K562 (cell line): ENCODE data around the gene SUSD5. TPM values are rescaled to one million over a fixed set of nuclear protein-coding genes. Genes with fewer than 3 reads are reported as not detected.
A peak's percentile ranks its signal among the peaks of the same experiment; 100 is the strongest.

ENCODE experiments used
- ATAC-seq: fragments of 200-7000 bp; cut with Tn5 transposase; 3 replicates; pipeline ENCODE4 v1.9.1; 2020; ENCODE audit warnings: moderate library complexity
- BruUV-seq: library from RNA; stranded (reverse); fragments of 400-500 nt; replicated peaks from 2 replicates; lab custom pipeline; 2021; lab: Mats Ljungman, UMichigan
- CTCF ChIA-PET: fragments of 300-600 bp; formaldehyde crosslinking; extraction: SDS; loops from one replicate; lab custom pipeline; 2021; ENCODE audit warnings: low intra/inter-chr PET ratio; lab: Yijun Ruan, JAX
- POLR2A ChIA-PET: fragments of 300-600, 350-650 bp; sonication (Branson Sonifier 250); formaldehyde crosslinking; extraction: SDS; loops from one replicate; lab custom pipeline; 2021; ENCODE audit warnings: antibody characterized with exemption, inconsistent platforms; lab: Yijun Ruan, JAX
- DNase-seq, 4 experiments: peaks; one replicate each; pipeline versions ENCODE4 v3.0.0 to v3.0.0-alpha.2; 2011 to 2018; ENCODE audit warnings: low spot score in 3 of 4, mixed read lengths in 3 of 4; ENCODE audit errors: extremely low read depth in 1 of 4
- FAIRE-seq: peaks from 2 replicates; lab custom pipeline; 2011; peaks lifted over from hg19 to GRCh38; lab: Jason Lieb, UNC
- H2AFZ ChIP-seq: 2 replicates; pipeline ENCODE4 v1.6.0; 2011; ENCODE audit warnings: low read depth, low read length, control low read depth, inconsistent platforms
- H3K27ac ChIP-seq: fragments of 200-600 bp; 3 replicates; pipeline ENCODE4 v1.8.0; 2011; ENCODE audit warnings: low read depth, mild to moderate bottlenecking, control low read depth, inconsistent platforms, low read length, moderate library complexity, mixed read lengths; ENCODE audit errors: extremely low read depth
- H3K27me3 ChIP-seq, 2 experiments: fragments of 300-600 bp in 1 of 2; 2 replicates in 1 of 2; 3 replicates in 1 of 2; pipeline versions ENCODE4 v1.6.0 to v1.8.0; 2011; ENCODE audit warnings: inconsistent platforms in 2 of 2, low read length in 2 of 2, mild to moderate bottlenecking in 1 of 2, mixed read lengths in 1 of 2, moderate library complexity in 1 of 2; ENCODE audit not compliant: control insufficient read depth in 2 of 2, insufficient read depth in 2 of 2
- H3K36me3 ChIP-seq: fragments of 300-600 bp; 3 replicates; pipeline ENCODE4 v1.8.0; 2011; ENCODE audit warnings: mild to moderate bottlenecking, low read length, inconsistent platforms; ENCODE audit not compliant: control insufficient read depth, insufficient read depth
- H3K4me1 ChIP-seq, 2 experiments: fragments of 200-600 bp in 1 of 2; replicated peaks in 1 of 2; 2 replicates in 1 of 2; 3 replicates in 1 of 2; pipeline versions ENCODE4 v1.5.1 to v1.8.0; 2011; ENCODE audit warnings: inconsistent platforms in 2 of 2, low read length in 2 of 2, mild to moderate bottlenecking in 1 of 2, mixed read lengths in 1 of 2, moderate library complexity in 1 of 2; ENCODE audit not compliant: control insufficient read depth in 2 of 2, insufficient read depth in 2 of 2
- H3K4me2 ChIP-seq: 2 replicates; pipeline ENCODE4 v1.6.1; 2011; ENCODE audit warnings: low read length, control low read depth, inconsistent platforms, mixed read lengths; ENCODE audit not compliant: insufficient read depth
- H3K4me3 ChIP-seq: fragments of 200-600 bp; sonication (generic), shearing (Covaris generic); 2 replicates; pipeline ENCODE4 v1.5.1; 2016; ENCODE audit warnings: control low read depth, inconsistent platforms
- H3K79me2 ChIP-seq: fragments of 200-600 bp; 3 replicates; pipeline ENCODE4 v1.8.0; 2011; ENCODE audit warnings: low read length, inconsistent platforms; ENCODE audit not compliant: control insufficient read depth, insufficient read depth
- H3K9ac ChIP-seq, 2 experiments: 2 replicates each; pipeline versions ENCODE4 v1.6.0 to v1.6.1; 2011; ENCODE audit warnings: low read depth in 2 of 2, low read length in 2 of 2, control low read depth in 1 of 2, inconsistent platforms in 1 of 2, mild to moderate bottlenecking in 1 of 2, mixed read lengths in 1 of 2; ENCODE audit not compliant: insufficient read depth in 1 of 2
- H3K9me1 ChIP-seq: one replicate; pipeline ENCODE4 v1.6.0; 2011; ENCODE audit warnings: inconsistent platforms, mild to moderate bottlenecking, low read length, moderate library complexity; ENCODE audit not compliant: control insufficient read depth, insufficient read depth
- H3K9me3 ChIP-seq: replicated peaks from 2 replicates; pipeline ENCODE4 v1.5.1; 2011; ENCODE audit warnings: low read depth, low read length, inconsistent platforms; ENCODE audit not compliant: control insufficient read depth, insufficient read depth
- H4K20me1 ChIP-seq: replicated peaks from 2 replicates; pipeline ENCODE4 v1.6.1; 2011; ENCODE audit warnings: low read length, inconsistent platforms, mixed read lengths; ENCODE audit not compliant: control insufficient read depth, insufficient read depth
- BCOR ChIP-seq: fragments of 450-650 bp; IDR thresholded peaks from 2 replicates; pipeline ENCODE4 v1.6.1; 2016
- CEBPB ChIP-seq: fragments of 450-650 bp; IDR thresholded peaks from 2 replicates; pipeline ENCODE4 v1.6.1; 2016; ENCODE audit warnings: missing genetic modification characterization, missing compliant biosample characterization
- DNMT1 ChIP-seq: fragments of 450-650 bp; IDR thresholded peaks from 2 replicates; pipeline ENCODE4 v1.6.1; 2016; ENCODE audit warnings: antibody characterized with exemption, mild to moderate bottlenecking
- HDGF ChIP-seq: fragments of 450-650 bp; IDR thresholded peaks from 2 replicates; pipeline ENCODE4 v1.6.1; 2016
- KDM1A ChIP-seq, 2 experiments: fragments of 450-650 bp; IDR thresholded peaks; 2 replicates each; pipeline ENCODE4 v1.6.1; 2016; ENCODE audit warnings: mild to moderate bottlenecking in 2 of 2
- RBM25 ChIP-seq: fragments of 200-400 bp; formaldehyde crosslinking; IDR thresholded peaks from 2 replicates; pipeline ENCODE4 v1.6.1; 2018; ENCODE audit warnings: low read length, low read depth, moderate library complexity; ENCODE audit not compliant: severe bottlenecking
- TBP ChIP-seq: optimal IDR thresholded peaks from 2 replicates; pipeline ENCODE3; 2011; ENCODE audit warnings: low read depth, low read length, improper control_type of control experiment
- ZBTB1 ChIP-seq: sonication (generic); formaldehyde crosslinking; IDR thresholded peaks from 2 replicates; pipeline ENCODE4 v1.8.1; 2023; ENCODE audit warnings: missing genetic modification reagents, low read depth, mild to moderate bottlenecking, borderline replicate concordance
- ZBTB17 ChIP-seq: fragments of 450-650 bp; formaldehyde crosslinking; IDR thresholded peaks from 2 replicates; pipeline ENCODE4 v1.4.0; 2020; ENCODE audit warnings: mild to moderate bottlenecking
- ZKSCAN3 ChIP-seq: fragments of 250-450 bp; sonication (Bioruptor Pico); IDR thresholded peaks from 2 replicates; pipeline ENCODE4 v1.4.0; 2020
- ZNF121 ChIP-seq: sonication (generic); formaldehyde crosslinking; conservative IDR thresholded peaks from 2 replicates; pipeline ENCODE4 v1.8.0; 2022; ENCODE audit warnings: missing genetic modification reagents
- ZNF3 ChIP-seq: fragments of 250-450 bp; sonication (Bioruptor Pico); IDR thresholded peaks from 2 replicates; pipeline ENCODE4 v1.5.0; 2021; ENCODE audit warnings: mild to moderate bottlenecking, moderate library complexity
- ZNF644 ChIP-seq: fragments of 200-800 bp; sonication (Bioruptor generic); IDR thresholded peaks from 2 replicates; pipeline ENCODE4 v1.6.1; 2016; ENCODE audit warnings: low read depth, missing genetic modification characterization, missing compliant biosample characterization
- WGBS: fragments of 100-300 bp; shearing (Covaris generic); methylation state at CpG from one replicate; pipeline ENCODE4 v1.1.6; 2016; ENCODE audit warnings: low coverage, mixed read lengths; ENCODE audit not compliant: insufficient coverage; ENCODE audit errors: missing lambda C conversion rate; 5-methylcytosine and 5-hydroxymethylcytosine counted together
- in situ Hi-C: fragments of 300-500 bp; cut with MboI; formaldehyde crosslinking; loops from 4 replicates; pipeline ENCODE4 v1.15.0; 2018; ENCODE audit warnings: inconsistent platforms, mixed read lengths
- intact Hi-C: fragments of 100-400 bp; cut with micrococcal nuclease; formaldehyde crosslinking; loops from 2 replicates; pipeline ENCODE4 v1.14.2; 2022
- polyA plus RNA-seq, 8 experiments: library from polyadenylated mRNA; depleted of rRNA in 4 of 8; stranded (reverse) in 5 of 8; unstranded in 3 of 8; fragments of >200 nt; fragmentation: Nextera tagmentation in 2 of 8; fragmentation: Illumina TruSeq in 1 of 8; extraction: Ambion mirVana in 2 of 8; extraction: Trizol in 1 of 8; gene quantifications; 2 replicates each; pipeline versions ENCODE4 v1.2.1 to v1.2.3, GENCODE V29; 2011 to 2014; ENCODE audit warnings: inconsistent platforms in 1 of 8, missing spikeins in 1 of 8
- total RNA-seq, 7 experiments: library from RNA; depleted of rRNA in 6 of 7; stranded (reverse); fragments of >200 nt in 6 of 7; fragmentation: Illumina TruSeq in 2 of 7; extraction: Trizol in 2 of 7; gene quantifications; 2 replicates each; pipeline versions ENCODE4 v1.2.1 to v1.2.3, GENCODE V29; 2011 to 2021; ENCODE audit warnings: low replicate concordance in 1 of 7
- TF ChIP-seq, protein P1 (sequence below): sonication (generic); formaldehyde crosslinking; IDR thresholded peaks from 2 replicates; pipeline ENCODE4 v1.9.0; 2022; ENCODE audit warnings: mild to moderate bottlenecking, missing genetic modification reagents
- TF ChIP-seq, protein P2 (sequence below): sonication (generic); IDR thresholded peaks from 2 replicates; pipeline ENCODE4 v1.6.1; 2016

Gene SUSD5
- total and polyA plus RNA-seq, 9 of the 15 experiments (the other 6 are each of a cell fraction or from before 2014, with no cell fraction given), result not detected

DNA sequence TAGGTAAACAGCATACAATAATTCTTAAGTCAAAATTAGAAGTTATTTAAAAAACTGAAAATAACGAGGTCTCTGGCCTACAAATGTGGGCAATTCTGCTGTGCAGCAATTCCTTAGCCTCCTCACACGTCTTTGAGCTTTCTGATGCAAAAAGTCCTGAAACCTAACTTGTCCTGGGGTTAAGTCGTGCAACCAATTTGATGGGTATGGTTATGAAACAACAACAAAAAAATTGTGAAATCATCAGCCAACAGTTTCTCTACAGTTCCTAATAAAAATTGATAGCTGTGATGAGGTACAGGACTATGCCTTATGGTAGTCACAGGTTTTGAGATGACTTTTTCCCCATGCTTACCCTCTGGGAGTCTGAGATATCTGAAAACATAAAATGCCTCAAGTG lies 115.1 kb downstream of the SUSD5 start (continued):
- no peak for TF ChIP-seq TBP

DNA sequence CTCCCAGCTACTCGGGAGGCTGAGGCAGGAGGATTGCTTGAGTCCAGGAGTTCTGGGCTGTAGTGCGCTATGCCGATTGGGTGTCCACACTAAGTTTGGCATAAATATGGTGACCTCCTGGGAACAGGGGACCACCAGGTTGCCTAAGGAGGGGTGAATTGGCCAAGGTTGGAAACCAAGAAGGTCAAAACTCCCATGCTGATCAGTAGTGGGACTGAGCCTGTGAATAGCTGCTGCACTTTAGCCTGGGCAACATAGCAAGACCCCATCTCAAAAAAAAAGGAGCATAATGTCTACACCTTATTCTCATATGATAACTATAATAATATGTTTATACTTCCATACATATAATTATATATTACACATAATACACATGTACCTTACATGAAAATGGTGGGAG lies 115.6 kb downstream of the SUSD5 start:
- H3K9ac ChIP-seq, result no peak overlapping the region
- H3K27ac ChIP-seq, result no peak overlapping the region
- no peak for DNase-seq
- no peak overlapping the region for H3K4me3 ChIP-seq
- ATAC-seq, result no peak
- H3K9me3 ChIP-seq, result no peaks in the 10 kb centered on the region
- CTCF ChIA-PET, result no interaction called here
- no TSS peak for BruUV-seq
- WGBS, result 84% methylated on average over 3 of the region's 3 CpGs
- H3K79me2 ChIP-seq, result no peaks in the 10 kb centered on the region
- in situ Hi-C loops (no loop called here), intact Hi-C loops (no loop called here)
- POLR2A ChIA-PET, result interaction anchor here (2.2 kb wide), 1 partner anchor 10 kb away, joined by 7 read pairs; the partner anchor contains the start of gene CRTAP
- no peaks in the 10 kb centered on the region for H3K27me3 ChIP-seq
- H4K20me1 ChIP-seq, result no peaks in the 10 kb centered on the region
- no peak overlapping the region for H3K4me2 ChIP-seq
- no peaks in the 10 kb centered on the region for H3K36me3 ChIP-seq
- TF ChIP-seq HDGF (no peak), ZNF3 (CRISPR knock-in tag) (no peak), CEBPB (tag) (no peak), ZNF644 (tag) (no peak), ZBTB1 (CRISPR knock-in tag) (no peak), RBM25 (peak; percentile 47), DNMT1 (no peak), KDM1A (IDR thresholded peaks at IDR 0.05) (0 out of 4 replicates have a peak, but pooled peaks of 1 of the 2 experiments have one; percentile 13), BCOR (peak; percentile 59), ZBTB17 (no peak), ZNF121 (CRISPR knock-in tag) (peak; percentile 94), ZKSCAN3 (CRISPR knock-in tag) (no peak)
- TF ChIP-seq, protein P1, sequence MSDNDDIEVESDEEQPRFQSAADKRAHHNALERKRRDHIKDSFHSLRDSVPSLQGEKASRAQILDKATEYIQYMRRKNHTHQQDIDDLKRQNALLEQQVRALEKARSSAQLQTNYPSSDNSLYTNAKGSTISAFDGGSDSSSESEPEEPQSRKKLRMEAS (CRISPR knock-in tag), result no peak
- TF ChIP-seq, protein P2, sequence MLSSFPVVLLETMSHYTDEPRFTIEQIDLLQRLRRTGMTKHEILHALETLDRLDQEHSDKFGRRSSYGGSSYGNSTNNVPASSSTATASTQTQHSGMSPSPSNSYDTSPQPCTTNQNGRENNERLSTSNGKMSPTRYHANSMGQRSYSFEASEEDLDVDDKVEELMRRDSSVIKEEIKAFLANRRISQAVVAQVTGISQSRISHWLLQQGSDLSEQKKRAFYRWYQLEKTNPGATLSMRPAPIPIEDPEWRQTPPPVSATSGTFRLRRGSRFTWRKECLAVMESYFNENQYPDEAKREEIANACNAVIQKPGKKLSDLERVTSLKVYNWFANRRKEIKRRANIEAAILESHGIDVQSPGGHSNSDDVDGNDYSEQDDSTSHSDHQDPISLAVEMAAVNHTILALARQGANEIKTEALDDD, result no peak
- H3K4me1 ChIP-seq, result peaks cover 8 to 13% of the 10 kb centered on the region in 2 experiments; a peak in 4 of 5 replicates
- H3K9me1 ChIP-seq, result no peaks in the 10 kb centered on the region
- FAIRE-seq, result no peak
- H2AFZ ChIP-seq, result no peak overlapping the region
